Hepatocyte (in vitro differentiated cells): ENCODE results near the gene PRR14L.

Experiments used
- CTCF ChIP-seq: fragments of 200-600 bp; sonication (generic); IDR thresholded peaks from 2 replicates; pipeline ENCODE4 v1.5.1; 2016; ENCODE audit warnings: antibody characterized with exemption, mild to moderate bottlenecking; ENCODE audit not compliant: poor library complexity
- EZH2phosphoT487 ChIP-seq: fragments of 200-600 bp; sonication (generic); IDR thresholded peaks from one replicate; pipeline ENCODE4 v1.6.1; 2018; ENCODE audit warnings: antibody characterized with exemption, mild to moderate bottlenecking, low read depth, moderate library complexity; ENCODE audit not compliant: unreplicated experiment, severe bottlenecking

- no peak for TF ChIP-seq CTCF
- no peak for TF ChIP-seq EZH2phosphoT487
Observed at GRCh38 chr22:31682751-31683150, 67.2 kb downstream of the PRR14L start.
